ENCODE measurements around the gene TMEM150C.
"Not testable (repeated sequence)": the region's sequence is repeated elsewhere in the genome, so short reads cannot be mapped to it uniquely, and the experiment has no call there.

The TMEM150C gene

DNA sequence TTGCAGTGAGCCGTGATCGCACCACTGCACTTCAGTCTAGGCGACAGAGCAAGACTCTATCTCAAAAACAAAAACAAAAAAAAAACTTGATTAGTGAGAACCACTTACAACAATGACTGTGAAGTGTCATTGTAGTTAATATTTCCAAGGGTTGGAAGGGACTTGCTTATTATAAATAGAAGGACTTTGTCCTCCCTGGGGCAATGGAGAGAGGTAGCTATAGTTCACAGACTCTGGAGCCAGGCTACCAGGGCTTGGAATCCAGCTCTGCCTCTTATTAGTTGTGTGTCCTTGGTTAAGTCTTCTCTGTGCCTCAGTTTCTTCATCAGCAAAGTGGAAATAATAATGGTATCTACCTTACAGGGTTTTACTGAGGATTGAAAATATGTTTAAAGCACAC lies 51.6 kb downstream of the TMEM150C start:
- DNase-seq, result no peak

DNA sequence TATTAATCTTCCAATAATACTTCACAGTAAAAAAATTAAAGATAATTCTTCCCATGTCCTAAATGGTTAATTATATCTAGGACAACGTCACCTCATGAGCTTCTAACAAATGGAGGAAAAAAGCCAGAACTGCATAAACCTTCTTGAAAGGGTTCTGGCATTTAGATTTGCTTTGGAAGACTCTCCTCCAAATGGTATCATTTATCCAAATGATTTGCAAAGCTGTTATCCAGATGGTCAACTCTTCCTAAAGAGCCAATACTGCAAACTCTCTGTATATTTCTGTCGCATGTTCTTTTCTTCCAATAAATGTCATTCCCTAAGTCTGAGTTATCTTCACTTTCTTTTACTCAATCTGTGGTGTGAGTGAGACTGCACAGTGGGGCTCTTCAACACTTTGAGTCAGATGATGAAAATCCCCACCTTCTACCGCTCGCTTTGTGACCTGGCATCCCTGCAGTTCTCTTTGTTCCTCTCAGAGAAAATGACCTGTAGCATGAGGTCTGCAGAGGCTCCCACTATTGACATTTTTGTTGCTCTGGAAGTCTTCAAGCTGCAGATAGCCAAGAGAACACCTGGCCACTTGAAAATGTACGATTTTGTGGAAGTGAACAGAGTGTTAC lies 52.9 kb downstream of the TMEM150C start:
- no peak for DNase-seq

DNA sequence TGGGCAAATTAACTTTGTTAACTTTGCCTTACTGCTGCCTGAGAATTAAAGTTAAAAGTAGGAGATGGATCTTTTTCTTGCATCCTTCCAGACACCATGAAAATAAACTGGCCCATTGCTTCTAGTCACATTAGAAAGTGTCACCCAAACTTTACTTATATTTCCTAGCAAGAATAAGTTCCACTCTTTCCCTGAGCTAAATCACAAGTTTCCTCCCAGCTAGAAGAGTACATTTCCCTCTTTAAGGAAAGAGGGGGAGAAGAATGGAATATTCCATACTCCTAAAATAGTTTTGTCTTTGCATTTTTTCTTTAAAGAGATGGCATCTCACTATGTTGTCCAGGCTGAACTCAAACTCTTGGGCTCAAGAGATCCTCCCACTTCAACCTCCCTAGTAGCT lies 53.8 kb downstream of the TMEM150C start:
- no peak for DNase-seq

DNA sequence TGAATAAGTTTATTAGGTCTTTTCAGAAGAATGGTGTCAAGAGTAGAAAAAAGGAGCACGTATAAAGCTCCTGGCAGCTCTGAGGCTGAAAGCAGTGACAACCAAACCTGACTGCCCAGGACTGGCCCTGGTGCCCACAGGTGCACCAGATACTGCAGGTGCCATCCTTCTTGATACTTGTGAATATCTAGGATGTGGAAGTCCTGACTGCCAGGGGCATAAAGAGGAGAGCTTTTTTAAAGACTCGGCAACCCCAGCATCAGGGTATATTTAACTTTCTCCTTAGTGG lies 60.7 kb downstream of the TMEM150C start:
- no peak for DNase-seq

DNA sequence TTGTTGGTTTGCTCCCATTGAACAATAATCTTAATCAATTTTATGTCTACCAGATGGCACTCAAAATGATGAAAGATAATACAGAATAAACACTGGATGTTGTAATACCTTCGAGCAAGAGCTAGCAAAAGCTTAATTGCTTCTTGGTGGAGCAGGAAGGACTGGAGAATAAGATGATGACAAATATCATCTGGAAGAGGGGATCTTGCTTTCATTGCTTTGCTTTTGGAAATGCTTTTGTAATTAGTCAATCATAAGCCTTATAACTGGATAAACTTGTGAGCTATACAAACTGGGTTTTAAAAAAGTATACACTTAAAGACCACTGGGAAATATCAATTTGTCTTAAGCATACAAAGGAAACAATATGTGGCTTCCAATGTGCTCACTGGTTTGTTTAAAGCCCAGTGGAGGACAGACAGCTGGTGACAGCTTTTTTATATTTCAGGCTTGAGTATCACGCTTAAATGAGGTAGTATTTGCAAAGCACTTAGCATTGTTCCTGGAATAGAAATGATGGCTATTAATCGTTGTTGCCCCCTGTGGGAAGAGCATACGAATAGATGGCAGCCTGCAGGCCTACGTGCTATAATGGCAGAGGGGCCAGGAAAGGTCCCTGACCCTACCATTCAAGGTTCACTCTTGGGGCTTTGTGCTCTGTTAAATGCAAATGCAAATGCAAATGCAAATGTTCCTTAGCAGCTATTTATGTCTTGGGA lies 61.2 kb downstream of the TMEM150C start:
- DNase-seq, result no peak

DNA sequence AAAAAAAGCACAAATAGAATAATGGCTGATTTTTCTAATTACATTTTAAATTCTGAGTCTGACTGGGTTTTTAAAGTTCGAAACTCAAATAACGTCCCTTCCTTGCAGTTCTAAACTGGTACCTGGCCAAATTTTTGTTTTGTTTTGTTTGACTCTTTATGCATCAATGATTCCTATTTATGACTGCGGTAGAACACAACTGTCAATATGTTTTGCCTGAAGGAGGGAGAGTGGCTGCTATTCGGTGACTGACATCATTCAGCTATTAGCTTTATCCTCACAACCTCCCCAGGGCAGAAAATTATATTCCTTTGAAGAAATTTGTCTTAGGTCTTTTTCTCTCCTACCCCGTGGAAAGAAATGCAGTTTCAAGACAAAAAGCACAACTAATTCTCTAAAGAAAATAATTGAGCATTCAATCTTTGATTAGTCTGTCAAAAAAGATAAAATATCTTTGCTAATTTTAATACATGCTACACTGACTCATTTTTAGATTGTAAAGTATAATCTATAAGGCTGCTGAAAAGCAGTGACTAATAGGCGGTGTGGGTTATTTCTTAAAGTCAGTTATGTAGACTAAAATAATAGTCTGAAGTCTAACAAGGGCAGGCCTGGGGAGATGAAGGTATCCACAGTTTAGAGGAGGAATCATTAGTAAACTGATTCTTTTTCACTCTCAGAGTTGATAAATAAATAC lies 61.9 kb downstream of the TMEM150C start:
- no peak for DNase-seq

DNA sequence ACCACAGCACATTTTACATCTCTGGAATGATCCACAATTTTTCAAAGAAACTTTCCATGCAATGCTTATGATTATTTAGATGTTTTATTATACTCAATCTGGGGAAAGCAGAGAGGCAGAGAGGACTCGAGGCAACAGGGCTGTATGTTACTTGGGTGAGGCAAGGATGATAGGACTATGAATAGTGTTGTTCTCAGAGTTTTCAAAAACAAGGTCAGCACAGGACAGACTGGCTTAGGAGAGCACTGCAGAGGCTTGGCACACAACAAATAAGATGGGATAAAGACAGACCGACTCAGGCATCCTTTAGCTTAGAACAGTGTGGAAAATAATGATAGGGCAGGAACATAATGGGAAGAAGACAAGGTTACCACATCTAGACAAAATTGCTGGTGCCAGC lies 65.4 kb downstream of the TMEM150C start:
- DNase-seq, result no peak

DNA sequence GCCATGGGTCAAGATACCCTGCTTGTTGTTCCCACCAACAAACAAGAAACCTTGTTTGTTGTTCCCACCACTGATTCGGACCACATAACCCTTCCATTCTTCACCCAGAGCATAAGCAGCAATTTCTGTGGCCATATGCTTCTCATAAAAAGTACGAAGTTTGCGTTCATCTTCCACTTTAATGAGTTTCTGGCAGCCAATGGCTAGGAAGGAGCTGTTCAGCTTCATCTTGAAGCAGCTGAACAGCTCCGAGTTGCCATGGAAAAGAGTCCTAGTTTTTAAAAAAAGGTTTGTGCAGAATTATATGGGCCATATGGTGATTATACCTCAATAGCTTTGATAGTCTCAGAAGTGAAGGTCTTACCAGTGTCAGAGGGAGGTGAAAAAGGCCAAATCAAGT lies 66.1 kb downstream of the TMEM150C start:
- no peak for DNase-seq

DNA sequence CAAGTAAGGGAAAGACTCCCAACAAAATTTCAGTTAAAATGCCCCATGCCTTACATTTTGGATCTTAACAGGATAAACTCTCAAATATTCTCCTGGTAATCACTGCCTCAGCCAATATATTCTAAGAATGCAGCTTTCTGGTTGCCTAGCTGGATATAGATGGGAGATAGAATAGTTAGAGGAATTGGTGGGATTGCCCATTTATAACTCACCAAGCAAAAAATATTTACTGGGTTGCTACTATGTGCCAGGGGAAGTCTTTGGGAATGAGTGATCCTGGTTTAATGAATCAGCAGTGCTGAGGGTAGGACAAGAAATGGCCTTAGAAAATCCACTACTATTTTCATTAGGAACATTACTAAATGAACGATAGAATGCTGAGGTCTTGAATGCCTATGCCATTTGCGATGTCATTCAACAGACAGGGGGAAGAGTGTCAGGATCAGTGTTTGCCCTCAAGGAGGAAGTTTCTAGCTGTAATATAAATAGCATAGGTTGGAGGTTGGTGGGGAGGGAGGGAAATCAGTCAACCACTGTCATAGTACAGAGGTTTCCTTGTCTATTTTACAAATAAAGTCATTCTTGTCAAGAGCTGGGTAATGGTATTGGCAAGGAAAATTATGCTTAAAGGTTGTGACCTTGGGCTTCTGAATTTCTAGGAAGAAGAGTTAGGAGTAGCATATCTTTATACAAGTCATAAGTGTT lies 67.9 kb downstream of the TMEM150C start:
- no peak for DNase-seq

DNA sequence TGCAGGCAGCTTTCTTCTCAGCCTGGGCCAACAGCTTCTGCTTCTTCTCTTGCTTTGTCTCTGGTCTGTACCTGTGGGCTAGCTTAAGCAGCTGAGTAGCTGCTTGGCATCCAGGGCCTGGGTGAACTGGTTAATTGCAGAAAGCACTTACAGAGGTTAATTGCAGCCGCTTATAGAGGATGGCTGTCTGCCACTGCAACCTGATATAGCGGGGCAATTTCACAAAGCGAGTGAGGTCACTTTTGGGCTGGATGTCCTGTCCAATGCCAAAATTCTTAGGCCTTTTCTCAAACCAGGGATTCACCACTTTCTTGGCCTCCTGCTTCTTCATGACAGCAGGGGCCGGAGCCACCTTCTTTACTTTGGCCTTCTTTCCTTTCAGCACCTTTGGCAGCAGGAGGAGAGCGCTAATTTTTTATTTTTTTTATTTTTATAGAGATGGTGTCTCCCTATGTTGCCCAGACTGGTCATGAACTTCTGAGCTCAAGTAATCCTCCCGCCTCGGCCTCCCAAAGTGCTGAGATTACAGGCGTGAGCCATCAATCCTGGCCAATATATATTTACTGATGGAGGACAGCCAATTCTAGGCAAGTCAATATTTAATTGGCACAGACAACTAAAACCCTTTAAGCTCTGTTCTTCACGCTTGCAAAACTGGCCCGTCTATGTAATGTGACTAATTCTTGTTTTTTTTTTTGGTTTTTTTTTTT lies 70.4 kb downstream of the TMEM150C start:
- DNase-seq, result no peak

DNA sequence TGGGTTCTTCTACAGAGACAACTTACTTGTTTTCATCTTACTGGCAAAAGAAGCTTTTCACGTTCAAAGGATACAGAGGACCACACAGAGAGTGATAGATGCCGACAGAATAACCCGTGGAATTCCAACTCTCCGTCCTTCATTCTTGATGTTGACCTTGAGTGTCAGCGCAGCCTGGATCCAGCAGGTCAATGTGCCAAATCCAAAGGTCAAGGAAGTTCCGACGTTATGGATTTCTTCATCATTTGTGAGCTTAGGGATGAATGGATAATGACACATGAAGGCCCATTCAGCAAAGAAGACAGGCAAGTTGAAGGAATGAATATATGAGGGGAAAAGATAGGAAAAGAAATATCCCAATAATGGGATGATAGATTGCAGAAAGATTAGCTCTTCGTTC lies 71.8 kb downstream of the TMEM150C start:
- no peak for DNase-seq

DNA sequence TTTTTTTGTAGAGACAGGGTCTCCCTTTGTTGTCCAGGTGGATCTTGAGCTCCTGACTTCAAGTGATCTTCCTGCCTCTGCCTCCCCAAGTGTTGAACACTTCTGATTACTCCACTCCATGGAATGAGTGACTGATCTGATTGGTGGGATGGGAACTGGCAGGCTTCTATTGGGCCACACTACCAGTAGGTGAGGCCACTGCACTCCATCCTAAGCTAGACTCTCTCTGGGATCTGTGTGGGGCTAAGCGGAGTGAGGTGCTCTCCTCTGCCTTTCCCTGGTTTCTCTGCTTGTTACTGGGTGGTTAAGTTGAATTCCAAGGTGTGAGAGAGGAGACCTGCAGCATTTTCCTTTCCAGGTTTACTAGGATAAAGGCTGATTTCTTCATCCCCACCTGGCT lies 72.7 kb downstream of the TMEM150C start:
- no peak for DNase-seq

DNA sequence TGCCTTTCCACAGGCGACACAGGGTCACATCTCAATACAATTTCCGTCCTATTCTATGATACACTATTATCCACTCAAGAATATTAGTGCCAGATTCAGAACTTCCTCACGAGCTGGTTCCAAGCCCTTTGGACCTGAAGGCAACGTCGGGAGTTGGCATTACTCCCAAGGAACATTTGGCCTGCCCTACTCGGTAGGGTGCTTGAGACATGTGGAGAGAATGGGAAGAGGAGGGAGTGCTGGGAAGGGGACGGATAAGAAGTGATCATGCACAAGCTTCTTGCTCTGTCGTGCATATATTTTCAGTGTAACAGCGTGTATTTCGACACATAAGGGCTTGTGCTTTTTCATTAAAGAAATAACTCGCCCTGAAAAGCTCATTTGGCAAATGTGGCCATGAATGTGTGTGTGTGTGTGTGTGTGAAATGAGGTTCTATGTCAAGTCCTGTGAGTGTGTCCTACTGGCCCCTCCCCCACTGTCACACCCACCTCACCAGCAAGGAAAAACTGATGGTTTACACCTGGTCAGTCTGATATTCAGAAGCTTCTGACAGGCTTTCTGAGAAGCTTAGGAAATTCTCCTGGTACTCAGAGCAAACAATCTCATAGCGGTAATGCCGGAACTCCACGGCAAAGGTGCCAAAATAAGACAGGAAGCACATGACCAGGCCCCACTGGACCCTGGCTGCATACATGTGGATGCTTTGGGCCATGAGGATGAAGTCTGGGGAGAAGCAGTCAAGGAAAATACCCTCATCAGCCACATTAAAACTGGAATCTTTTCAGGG lies 76.6 kb downstream of the TMEM150C start:
- no peak for DNase-seq

DNA sequence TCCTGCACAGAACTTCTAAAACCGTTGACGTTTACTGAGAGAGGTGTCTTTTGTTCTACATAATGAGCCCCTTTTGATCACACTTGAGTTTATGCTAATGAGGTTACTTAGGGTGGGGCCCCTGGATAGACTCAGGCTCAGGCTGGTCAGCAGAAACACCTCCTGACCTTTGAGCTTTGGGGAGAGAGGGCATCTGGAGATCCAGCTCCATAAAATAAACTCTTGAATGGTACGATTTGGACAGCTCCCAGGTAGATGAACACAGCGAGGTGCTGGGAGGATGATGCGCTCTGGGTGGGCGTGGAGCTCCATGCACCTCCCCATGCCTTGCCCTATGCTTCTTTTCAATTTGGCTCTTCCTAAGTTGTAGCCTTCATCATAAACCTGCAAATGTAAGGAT lies 79.4 kb downstream of the TMEM150C start:
- DNase-seq, result no peak

DNA sequence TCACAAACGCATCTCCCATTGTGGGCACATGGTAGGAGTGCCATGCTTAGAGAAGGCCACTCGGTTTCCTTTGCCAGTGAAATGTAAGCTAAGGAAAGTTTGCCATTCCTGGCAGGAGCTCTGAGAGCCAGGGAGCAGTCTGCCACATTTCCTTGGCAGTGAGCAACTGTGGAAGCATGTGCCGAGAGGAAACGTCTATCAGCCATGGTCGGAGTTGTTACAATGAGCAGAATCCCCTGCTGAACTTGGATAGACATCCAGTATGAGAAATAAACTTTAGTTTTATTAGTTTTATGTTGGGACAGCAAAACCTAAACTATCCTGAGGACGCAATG lies 80.3 kb downstream of the TMEM150C start:
- DNase-seq, result no peak

DNA sequence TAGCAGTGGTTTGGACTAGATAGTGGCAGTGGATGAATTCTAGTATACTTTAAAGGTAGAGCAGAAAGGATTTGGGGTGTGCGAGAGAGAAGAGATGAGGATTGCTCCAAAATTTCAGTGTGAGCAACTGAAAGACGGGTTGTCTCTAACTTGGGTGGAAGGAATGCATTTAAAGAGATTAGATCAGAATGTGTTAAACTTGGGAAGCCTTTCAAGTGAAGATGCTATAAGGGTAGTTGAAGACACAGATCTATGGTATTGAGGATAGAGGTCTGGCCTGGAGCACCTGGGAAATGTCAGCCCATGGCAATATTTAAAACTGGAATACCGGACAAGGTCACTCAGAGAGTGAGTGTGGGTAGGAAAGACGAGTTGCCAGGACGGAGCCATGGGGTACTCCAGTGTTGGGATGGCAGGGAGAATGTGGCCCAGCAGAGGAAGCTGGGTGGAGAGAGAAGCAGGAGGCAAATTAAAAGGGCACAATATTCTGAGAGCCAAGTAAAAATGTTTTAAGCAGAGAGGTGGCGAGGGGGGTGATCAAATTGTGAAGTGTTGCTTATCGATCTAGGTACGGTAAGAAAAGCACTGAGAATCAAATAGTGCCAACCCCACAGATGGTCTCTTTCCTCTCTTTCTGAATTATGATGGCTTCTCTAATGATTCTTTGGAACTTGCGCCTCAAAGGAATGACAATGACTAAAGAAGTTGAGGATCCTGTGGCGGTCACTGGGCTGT lies 80.8 kb downstream of the TMEM150C start:
- DNase-seq, result no peak

DNA sequence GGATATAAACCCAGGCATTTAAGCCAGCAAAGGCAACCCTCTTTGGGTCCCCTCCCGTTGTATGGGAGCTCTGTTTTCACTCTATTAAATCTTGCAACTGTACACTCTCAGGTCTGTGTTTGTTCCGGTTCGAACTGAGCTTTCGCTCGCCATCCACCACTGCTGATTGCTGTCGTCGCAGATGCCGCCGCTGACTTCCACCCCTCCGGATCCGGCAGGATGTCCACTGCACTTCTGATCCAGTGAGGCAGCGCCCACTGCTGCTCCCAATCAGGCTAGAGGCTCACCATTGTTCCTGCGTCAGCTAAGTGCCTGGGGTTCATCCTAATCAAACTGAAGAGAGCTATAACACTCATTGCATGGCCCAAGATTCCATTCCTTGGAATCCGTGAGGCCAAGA lies 82.2 kb downstream of the TMEM150C start:
- no peak for DNase-seq

DNA sequence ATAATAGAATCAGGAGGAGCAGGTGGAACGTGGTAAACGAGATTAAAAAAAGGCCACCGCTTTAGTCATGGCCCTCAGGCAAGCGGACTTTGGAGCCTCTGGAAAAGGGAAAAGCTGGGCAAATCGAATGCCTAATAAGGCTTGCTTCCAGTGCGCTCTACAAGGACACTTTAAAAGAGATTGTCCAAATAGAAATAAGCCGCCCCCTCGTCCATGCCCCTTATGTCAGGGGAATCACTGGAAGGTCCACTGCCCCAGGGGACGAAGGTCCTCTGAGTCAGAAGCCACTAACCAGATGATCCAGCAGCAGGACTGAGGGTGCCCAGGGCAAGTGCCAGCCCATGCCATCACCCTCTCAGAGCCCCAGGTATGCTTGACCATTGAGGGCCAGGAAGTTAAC lies 84.3 kb downstream of the TMEM150C start:
- not testable (repeated sequence) for DNase-seq

DNA sequence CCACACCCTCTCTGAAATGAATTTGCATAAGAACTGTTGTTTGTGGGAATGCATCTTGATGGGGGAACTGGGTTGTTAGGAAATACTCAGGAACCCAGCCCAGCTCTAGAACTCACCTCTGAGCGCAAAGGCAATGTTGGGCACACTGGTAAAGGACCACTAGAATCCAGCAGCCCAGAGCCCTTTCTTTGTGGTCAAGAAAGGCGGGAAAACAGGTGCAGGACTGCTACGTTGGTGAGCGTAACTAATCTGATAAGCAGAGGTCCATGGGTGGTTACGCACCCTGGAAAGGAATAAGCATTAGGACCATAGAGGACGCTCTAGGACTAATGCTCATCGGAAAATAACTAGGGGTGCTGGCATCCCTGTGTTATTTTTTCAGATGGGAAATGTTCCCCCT lies 85.9 kb downstream of the TMEM150C start:
- DNase-seq, result not testable (repeated sequence)

DNA sequence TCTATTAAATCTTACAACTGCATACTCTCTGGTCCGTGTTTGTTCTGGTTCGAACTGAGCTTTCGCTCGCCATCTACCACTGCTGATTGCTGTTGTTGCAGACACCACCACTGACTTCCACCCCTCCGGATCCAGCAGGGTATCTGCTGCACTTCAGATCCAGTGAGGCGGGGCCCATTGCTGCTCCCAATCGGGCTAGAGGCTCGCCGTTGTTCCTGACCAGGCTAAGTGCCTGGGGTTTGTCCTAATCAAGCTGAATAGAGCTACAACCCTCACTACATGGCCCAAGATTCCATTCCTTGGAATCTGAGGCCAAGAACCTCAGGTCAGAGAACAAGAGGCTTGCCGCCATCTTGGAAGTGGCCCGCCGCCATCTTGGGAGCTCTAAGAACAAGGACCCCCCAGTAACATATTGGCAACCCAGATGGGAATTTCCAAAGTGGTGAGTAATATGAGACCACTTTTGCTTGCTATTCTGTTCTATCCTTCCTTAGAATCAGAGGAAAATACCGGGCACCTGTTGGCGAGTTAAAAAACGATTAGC lies 88.1 kb downstream of the TMEM150C start:
- DNase-seq, result no peak

DNA sequence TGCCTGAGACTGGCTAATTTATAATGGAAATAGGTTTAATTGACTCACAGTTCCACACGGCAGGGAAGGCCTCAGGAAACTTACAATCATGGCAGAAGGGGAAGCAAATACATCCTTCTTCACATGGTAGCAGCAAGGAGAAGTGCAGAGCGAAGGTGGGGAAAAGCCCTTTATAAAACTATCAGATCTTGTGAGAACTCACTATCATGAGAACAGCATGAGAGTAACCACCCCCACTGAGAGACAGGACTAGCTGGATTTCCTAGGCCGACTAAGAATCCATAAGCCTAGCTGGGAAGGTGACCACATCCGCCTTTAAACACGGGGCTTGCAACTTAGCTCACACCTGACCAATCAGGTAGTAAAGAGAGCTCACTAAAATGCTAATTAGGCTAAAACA lies 88.7 kb downstream of the TMEM150C start:
- DNase-seq, result not testable (repeated sequence)

All from activated naive CD4-positive, alpha-beta T cell treated with Interleukin-2 at 50 U/mL for 16 hours (primary cell).